T47D (cell line): ENCODE data around the gene TAF4B.
"Not testable (repeated sequence)": the region's sequence is repeated elsewhere in the genome, so short reads cannot be mapped to it uniquely, and the experiment has no call there.

Source experiments
- DNase-seq, 2 experiments: peaks; one replicate each; pipeline versions ENCODE4 v3.0.0 to v3.0.0-alpha.2; 2011 to 2012; ENCODE audit warnings: low read depth in 1 of 2, low spot score in 1 of 2
- JUND ChIP-seq: IDR thresholded peaks from 2 replicates; pipeline ENCODE4 v1.6.1; 2012; ENCODE audit warnings: low read depth
- in situ Hi-C: cut with HindIII; loops from 2 replicates; pipeline ENCODE4 v1.10.0; 2016; ENCODE audit warnings: low sequenced_read_pairs, low pct_unique_long_range_greater_than_20kb

Gene TAF4B

GRCh38 chr18:26255695-26256622, 29.7 kb downstream of the TAF4B start:
- in situ Hi-C loops, result no loop called here
- DNase-seq, result no peak
- TF ChIP-seq JUND, result no peak

DNA sequence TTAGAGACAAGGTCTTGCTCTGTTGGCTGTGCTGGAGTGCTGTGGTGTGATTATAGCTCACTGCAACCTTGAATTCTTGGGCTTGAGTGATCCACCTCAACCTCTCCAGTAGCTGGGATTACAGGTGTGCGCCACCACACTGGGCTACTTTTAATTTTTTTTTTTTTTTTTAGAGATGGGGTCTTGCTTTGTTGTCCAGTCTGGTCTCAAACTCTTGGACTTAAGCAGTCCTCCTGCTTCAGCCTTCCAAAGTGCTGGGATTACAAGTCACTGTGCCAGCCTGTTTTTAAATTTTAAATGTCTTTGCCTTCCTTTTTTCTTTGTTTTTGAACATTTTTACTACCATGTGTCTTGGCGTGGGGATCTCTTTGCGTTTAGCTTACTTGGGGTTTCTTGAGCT, 32.5 kb downstream of the TAF4B start:
- no peak for DNase-seq
- in situ Hi-C loops, result no loop called here
- TF ChIP-seq JUND, result no peak

DNA sequence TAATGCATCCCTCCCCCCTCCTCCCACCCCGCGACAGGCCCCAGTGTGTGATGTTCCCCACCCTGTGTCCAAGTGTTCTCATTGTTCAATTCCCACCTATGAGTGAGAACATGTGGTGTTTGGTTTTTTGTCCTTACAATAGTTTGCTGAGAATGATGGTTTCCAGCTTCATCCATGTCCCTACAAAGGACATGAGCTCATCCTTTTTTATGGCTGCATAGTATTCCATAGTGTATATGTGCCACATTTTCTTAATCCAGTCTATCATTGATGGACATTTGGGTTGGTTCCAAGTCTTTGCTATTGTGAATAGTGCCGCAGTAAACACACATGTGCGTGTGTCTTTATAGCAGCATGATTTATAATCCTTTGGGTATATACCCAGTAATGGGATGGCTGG, 33.2 kb downstream of the TAF4B start:
- in situ Hi-C loops, result not testable (repeated sequence)

GRCh38 chr18:26262156-26262555, 35.9 kb downstream of the TAF4B start:
- TF ChIP-seq JUND, result no peak
- in situ Hi-C loops, result no loop called here
- DNase-seq, result no peak

More for the DNA sequence above, 33.2 kb downstream of the TAF4B start:
- DNase-seq, result not testable (repeated sequence)

DNA sequence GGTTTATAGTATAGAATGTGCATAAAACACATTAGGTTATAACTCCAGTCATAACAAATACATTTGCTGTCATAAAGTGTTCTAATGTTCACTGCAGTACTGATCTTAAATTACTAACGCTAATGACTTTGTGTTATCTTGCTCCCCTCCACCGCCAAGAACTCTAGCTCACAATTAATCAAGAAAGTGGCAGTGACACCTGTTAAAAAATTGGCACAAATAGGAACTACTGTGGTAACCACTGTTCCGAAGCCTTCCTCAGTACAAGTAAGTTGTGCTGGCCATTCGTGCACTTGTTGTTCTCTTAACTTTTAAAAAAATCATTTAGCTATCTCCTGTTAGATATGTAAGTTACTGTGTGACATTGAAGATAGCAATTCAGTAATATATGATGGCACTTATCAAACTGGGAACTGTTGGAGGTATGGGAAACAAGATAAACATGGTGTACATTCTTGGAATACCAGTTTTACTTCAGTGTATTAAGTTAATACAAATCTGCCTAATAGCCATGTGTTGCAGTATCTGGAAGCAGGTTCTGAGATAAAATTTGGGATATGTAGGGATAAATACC, 41.2 kb downstream of the TAF4B start:
- TF ChIP-seq JUND, result no peak
- DNase-seq, result no peak
- in situ Hi-C loops, result no loop called here

DNA sequence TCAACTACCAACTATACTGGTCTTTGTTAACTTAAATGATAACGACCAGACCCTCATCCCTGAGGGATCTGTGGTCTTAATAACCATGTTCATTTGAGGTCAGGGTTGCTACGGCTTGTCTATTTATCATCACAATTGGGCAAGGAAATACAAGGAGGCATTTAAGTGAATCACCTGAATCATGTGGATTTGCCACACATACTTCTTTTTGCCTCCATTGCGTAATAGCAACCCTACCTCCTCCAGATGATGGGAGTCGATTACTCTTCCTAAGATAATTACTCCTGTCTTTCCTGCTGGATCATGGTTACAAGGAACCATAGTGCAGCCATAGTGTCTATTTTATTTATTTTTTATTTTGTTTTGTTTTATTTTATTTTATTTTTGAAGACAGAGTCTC, 42.2 kb downstream of the TAF4B start:
- no peak for DNase-seq
- in situ Hi-C loops, result no loop called here
- TF ChIP-seq JUND, result no peak

DNA sequence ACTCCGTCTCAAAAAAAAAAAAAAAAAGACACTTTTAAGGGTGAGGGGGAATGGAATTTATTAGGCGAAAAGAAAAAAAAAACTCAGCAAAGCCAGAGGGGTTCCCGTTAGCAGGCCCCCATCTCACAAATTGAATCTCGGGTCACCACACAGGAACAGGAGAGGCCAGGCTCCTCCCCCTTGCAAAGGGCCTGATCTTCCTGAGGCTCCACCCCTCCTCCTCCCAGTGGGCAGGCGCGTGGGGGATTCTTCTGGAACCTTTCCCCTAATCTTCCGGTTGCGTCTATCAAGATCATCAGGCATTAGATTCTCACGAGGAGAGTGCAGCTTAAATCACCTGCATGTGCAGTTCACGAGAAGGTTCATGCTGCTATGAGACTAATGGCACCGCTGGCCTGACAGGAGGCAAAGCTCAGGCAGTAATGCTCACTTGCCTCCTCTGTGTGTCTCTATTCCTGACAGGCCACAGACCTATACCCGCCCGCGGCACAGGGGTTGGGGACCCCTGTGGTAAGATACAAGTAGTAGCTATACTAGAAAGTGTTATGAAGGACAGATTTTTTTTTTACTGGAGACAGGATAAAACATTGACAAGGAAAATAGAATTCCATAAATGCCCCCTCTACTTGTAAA, 45.8 kb downstream of the TAF4B start:
- no peak for DNase-seq
- in situ Hi-C loops, result no loop called here

DNA sequence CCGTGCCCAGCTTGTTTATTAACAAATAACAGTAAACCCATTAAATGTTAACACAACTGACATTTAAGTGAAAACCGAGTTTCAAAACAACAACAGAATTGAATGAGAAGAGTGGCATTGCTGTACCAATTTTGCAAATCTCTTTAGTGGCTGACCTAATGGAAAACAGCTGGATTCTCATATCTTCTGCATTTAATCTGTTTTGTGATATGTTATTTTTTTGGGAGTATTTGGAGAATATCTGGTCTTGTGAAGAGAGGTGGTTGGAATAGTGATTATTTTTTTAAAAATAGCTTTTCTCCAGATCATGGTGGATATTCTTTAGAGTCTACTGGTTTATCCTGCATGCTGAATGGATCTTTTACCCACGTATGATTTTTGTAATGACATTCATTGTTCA, 51.1 kb downstream of the TAF4B start:
- no peak for DNase-seq
- no peak for TF ChIP-seq JUND
- in situ Hi-C loops, result no loop called here

More for the DNA sequence above, 45.8 kb downstream of the TAF4B start:
- TF ChIP-seq JUND, result no peak

- in situ Hi-C loops, result no loop called here
- DNase-seq, result no peak
- TF ChIP-seq JUND, result no peak
These were observed 53.2 kb downstream of the TAF4B start for GRCh38 chr18:26279428-26279827.

GRCh38 chr18:26286008-26286407, 59.8 kb downstream of the TAF4B start:
- in situ Hi-C loops, result no loop called here
- TF ChIP-seq JUND, result no peak
- peak in 1 of 2 experiments; percentile 44 for DNase-seq

- no peak for DNase-seq
- TF ChIP-seq JUND, result no peak
- in situ Hi-C loops, result no loop called here
These were observed 61.4 kb downstream of the TAF4B start for GRCh38 chr18:26287644-26288043.

DNA sequence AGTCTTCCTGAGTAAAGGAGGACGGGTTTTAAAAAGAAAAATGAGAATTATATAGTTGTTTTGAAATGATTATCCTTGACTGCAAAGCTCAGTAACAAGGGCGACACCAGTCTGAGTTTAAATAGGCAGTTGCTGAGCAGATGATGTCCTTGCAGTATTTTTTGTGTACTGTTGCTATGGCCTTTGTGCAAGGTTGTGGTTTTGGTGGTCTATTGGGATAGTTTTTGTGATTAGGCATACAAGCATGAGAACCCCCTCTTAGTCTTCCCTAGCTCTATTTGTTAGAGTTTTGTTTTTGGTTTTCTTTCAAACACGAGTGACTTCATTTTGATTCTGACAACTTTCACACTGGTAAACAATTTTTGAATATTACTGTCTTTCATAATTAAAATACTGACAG, 64.1 kb downstream of the TAF4B start:
- no peak for TF ChIP-seq JUND
- DNase-seq, result no peak
- in situ Hi-C loops, result no loop called here

DNA sequence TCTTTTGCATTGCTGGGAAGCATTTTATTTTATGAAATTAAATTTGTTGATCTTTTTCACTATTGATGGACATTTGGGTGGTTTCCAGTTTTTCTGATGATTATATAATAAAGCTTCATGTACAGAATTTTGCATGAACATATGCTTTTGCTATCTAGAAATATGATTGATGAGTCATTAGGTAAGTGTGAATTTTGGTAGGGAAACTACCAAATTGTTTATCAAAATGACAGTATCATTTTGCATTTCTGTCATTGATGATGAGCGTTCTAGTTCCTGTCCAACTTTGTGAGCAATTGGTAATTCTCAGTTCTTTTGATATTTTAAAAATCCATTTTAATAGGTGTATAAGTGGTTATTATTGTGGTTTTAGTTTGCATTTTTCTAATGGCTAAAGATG, 67.7 kb downstream of the TAF4B start:
- in situ Hi-C loops, result no loop called here
- DNase-seq, result no peak
- TF ChIP-seq JUND, result no peak

DNA sequence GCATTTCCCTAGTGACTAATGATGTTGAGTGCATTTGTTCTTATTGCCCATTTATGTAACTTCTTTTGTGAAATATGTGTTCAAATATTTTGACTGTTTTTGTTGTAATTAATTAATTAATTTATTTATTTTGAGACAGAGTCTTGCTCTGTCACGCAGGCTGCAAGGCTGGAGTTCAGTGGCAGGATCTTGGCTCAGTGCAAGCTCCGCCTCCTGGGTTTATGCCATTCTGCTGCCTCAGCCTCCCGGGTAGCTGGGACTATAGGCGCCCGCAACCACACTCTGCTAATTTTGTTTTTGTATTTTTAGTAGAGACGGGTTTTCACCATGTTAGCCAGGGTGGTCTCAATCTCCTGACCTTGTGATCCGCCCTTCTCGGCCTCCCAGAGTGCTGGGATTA, 71.9 kb downstream of the TAF4B start:
- TF ChIP-seq JUND, result no peak
- in situ Hi-C loops, result no loop called here
- no peak for DNase-seq
